Measurements from ENCODE around the gene MCM5.

- TF ChIP-seq EZH2 (IDR thresholded peaks at IDR 0.05; ENCODE audit: insufficient read depth, poor library complexity, severe bottlenecking), result no peak
- TF ChIP-seq EZH2phosphoT487 (IDR thresholded peaks at IDR 0.05; ENCODE audit: insufficient read depth, low read depth), result no peak
Measured at GRCh38 chr22:35354068-35354467, 45.9 kb upstream of the MCM5 start.
